Measurements from ENCODE around the gene IFT122.
"Not testable (repeated sequence)": the region's sequence is repeated elsewhere in the genome, so short reads cannot be mapped to it uniquely, and the experiment has no call there.

IFT122 gene

DNA sequence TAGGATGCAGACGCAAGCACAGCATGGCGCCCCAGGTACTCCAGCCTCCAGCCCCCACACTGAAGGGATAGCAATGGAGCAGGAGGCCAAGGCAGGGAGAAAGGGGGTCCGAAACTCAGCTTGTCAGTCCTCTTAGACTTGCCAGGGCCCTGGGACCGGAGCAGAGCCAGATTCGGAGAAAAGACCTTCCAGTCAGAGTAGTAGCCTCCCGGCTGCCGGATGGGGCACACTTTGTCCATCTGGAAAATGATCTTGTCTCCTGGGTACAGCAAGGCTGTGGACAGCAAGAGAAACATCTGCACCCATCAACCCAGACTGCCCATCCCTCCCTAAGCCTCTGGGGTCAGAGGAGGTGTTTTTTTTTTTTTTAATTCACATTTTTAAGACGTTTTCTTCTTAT, 35.9 kb upstream of the IFT122 start:
- DNase-seq (ENCODE audit: low spot score) (no peak), ATAC-seq (ENCODE audit: low read depth) (no peak)
- Histone ChIP-seq H3K27ac (ENCODE audit: poor library complexity, severe bottlenecking) (no peak overlapping the region), H3K4me3 (ENCODE audit: severe bottlenecking) (no peak overlapping the region), H3K9me3 (ENCODE audit: severe bottlenecking) (no peaks in the 10 kb centered on the region), H3K27me3 (ENCODE audit: insufficient read depth, poor library complexity, severe bottlenecking) (no peaks in the 10 kb centered on the region), H3K4me1 (ENCODE audit: insufficient read depth, poor library complexity, severe bottlenecking) (no peaks in the 10 kb centered on the region), H3K36me3 (ENCODE audit: low read depth) (no peaks in the 10 kb centered on the region)
- TF ChIP-seq, protein P1, sequence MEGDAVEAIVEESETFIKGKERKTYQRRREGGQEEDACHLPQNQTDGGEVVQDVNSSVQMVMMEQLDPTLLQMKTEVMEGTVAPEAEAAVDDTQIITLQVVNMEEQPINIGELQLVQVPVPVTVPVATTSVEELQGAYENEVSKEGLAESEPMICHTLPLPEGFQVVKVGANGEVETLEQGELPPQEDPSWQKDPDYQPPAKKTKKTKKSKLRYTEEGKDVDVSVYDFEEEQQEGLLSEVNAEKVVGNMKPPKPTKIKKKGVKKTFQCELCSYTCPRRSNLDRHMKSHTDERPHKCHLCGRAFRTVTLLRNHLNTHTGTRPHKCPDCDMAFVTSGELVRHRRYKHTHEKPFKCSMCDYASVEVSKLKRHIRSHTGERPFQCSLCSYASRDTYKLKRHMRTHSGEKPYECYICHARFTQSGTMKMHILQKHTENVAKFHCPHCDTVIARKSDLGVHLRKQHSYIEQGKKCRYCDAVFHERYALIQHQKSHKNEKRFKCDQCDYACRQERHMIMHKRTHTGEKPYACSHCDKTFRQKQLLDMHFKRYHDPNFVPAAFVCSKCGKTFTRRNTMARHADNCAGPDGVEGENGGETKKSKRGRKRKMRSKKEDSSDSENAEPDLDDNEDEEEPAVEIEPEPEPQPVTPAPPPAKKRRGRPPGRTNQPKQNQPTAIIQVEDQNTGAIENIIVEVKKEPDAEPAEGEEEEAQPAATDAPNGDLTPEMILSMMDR (IDR thresholded peaks at IDR 0.05; ENCODE audit: poor library complexity, severe bottlenecking): no peak

DNA sequence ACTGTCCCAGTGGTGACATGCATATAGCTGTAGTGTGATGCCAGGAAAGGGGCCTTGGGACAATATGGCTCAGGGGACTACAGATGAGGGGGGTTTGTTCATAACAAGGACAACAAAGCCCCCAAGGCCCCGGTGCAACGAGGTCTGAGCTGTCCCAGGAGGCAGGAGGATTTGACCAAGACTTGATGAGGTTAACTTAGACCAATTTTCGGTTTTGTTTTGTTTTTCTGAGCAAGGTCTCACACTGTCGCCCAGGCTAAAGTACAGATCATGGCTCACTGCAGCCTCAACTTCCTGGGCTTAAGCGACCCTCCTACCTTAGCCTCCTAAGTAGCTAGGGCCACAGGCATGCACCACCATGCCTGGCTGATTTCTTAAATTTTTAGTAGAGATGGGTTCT, 35.4 kb upstream of the IFT122 start:
- no peak overlapping the region for H3K27ac ChIP-seq (ENCODE audit: poor library complexity, severe bottlenecking)
- DNase-seq (ENCODE audit: low spot score) (no peak), ATAC-seq (ENCODE audit: low read depth) (no peak)
- no peak overlapping the region for H3K4me3 ChIP-seq (ENCODE audit: severe bottlenecking)
- no peaks in the 10 kb centered on the region for H3K36me3 ChIP-seq (ENCODE audit: low read depth)
- no peaks in the 10 kb centered on the region for H3K4me1 ChIP-seq (ENCODE audit: insufficient read depth, poor library complexity, severe bottlenecking)
- no peaks in the 10 kb centered on the region for H3K27me3 ChIP-seq (ENCODE audit: insufficient read depth, poor library complexity, severe bottlenecking)
- TF ChIP-seq, protein P1 (IDR thresholded peaks at IDR 0.05; ENCODE audit: poor library complexity, severe bottlenecking): no peak
- H3K9me3 ChIP-seq (ENCODE audit: severe bottlenecking): no peaks in the 10 kb centered on the region

DNA sequence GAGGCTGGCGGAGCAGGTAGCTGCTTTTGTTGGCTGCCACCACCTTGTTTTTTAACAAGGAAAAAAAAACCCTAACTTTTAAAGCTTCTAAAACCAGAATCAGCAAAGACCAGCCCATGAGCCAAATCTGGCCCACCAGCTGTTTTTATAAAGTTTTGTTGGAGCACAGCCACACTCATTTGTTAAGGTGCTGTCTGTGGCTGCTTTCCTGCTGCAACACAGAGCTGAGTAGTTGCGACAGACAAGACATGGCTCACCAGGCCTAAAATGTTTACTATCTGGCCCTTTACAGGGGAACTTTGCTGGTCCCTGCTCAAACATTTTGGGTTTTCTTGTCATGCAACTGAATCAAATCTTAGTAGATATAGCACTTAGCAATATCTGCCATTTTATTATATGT, 30.5 kb upstream of the IFT122 start:
- no peak for DNase-seq (ENCODE audit: low spot score)

DNA sequence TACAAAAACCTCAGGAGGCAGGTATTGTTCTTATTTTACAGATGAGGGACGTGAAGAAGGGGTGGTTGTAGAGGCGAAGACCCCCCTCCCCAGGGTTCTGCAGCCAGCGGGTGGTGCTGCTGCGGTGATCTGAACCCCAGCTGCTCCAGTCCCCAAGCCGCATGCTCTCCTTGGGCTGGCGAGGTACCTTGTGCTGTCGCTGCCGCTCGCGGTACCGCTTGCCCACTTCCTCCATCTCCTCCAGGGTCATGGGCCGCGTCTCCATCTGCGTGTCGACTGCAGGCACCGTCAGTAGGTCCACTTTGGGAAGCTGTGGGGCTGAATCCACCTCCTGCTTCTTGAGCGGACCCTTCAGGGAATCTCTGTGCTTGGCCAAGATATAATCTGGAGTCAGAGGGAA, 29.1 kb upstream of the IFT122 start:
- DNase-seq (ENCODE audit: low spot score): no peak
- TF ChIP-seq, protein P1 (IDR thresholded peaks at IDR 0.05; ENCODE audit: poor library complexity, severe bottlenecking): no peak
- H3K4me3 ChIP-seq (ENCODE audit: severe bottlenecking): no peak overlapping the region
- no peak overlapping the region for H3K27ac ChIP-seq (ENCODE audit: poor library complexity, severe bottlenecking)
- no peaks in the 10 kb centered on the region for H3K27me3 ChIP-seq (ENCODE audit: insufficient read depth, poor library complexity, severe bottlenecking)
- no peak for ATAC-seq (ENCODE audit: low read depth)
- no peaks in the 10 kb centered on the region for H3K4me1 ChIP-seq (ENCODE audit: insufficient read depth, poor library complexity, severe bottlenecking)
- H3K9me3 ChIP-seq (ENCODE audit: severe bottlenecking): no peaks in the 10 kb centered on the region
- H3K36me3 ChIP-seq (ENCODE audit: low read depth): no peaks in the 10 kb centered on the region

More for the DNA sequence above, 30.5 kb upstream of the IFT122 start:
- Histone ChIP-seq H3K27ac (ENCODE audit: poor library complexity, severe bottlenecking) (no peak overlapping the region), H3K27me3 (ENCODE audit: insufficient read depth, poor library complexity, severe bottlenecking) (no peaks in the 10 kb centered on the region), H3K9me3 (ENCODE audit: severe bottlenecking) (no peaks in the 10 kb centered on the region), H3K4me1 (ENCODE audit: insufficient read depth, poor library complexity, severe bottlenecking) (no peaks in the 10 kb centered on the region), H3K4me3 (ENCODE audit: severe bottlenecking) (no peak overlapping the region), H3K36me3 (ENCODE audit: low read depth) (no peaks in the 10 kb centered on the region)
- ATAC-seq (ENCODE audit: low read depth): no peak
- TF ChIP-seq, protein P1 (IDR thresholded peaks at IDR 0.05; ENCODE audit: poor library complexity, severe bottlenecking): no peak

DNA sequence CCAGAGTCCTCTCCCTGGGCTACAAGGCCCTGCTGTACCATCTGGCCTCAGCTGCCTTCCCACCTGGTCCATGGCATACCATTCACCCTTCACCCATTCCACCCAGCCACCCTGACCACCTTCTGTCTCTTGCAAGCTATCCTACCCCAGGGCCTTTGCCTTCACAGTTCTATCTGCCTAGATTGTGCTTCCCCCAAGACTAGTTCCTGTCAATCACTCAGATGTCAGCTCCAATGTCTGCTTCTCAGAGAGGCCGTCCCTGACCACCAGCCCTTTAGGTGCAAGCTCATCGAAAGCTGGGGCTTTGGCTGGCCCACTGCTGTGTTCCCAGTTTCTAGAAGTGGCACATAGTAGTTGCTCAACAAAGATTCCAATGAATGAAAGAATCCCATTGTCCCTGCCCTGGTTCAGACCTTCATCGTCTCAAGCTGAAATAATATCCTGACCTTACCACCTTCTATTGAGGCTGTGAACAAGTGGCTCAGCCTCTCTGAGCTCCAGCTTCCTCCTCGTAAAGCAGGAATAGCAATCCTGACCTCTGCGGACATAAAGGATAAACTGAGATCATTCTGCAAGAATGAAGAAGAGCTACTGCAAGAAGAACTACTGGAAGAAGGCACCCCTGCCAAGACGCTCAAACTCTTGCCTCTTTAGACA, 27.4 kb upstream of the IFT122 start:
- no peak for ATAC-seq (ENCODE audit: low read depth)
- TF ChIP-seq, protein P1 (IDR thresholded peaks at IDR 0.05; ENCODE audit: poor library complexity, severe bottlenecking): no peak
- H3K27me3 ChIP-seq (ENCODE audit: insufficient read depth, poor library complexity, severe bottlenecking): no peaks in the 10 kb centered on the region
- H3K4me3 ChIP-seq (ENCODE audit: severe bottlenecking): no peak overlapping the region
- H3K4me1 ChIP-seq (ENCODE audit: insufficient read depth, poor library complexity, severe bottlenecking): no peaks in the 10 kb centered on the region
- H3K36me3 ChIP-seq (ENCODE audit: low read depth): no peaks in the 10 kb centered on the region
- H3K9me3 ChIP-seq (ENCODE audit: severe bottlenecking): no peaks in the 10 kb centered on the region
- DNase-seq (ENCODE audit: low spot score): no peak
- H3K27ac ChIP-seq (ENCODE audit: poor library complexity, severe bottlenecking): no peak overlapping the region

DNA sequence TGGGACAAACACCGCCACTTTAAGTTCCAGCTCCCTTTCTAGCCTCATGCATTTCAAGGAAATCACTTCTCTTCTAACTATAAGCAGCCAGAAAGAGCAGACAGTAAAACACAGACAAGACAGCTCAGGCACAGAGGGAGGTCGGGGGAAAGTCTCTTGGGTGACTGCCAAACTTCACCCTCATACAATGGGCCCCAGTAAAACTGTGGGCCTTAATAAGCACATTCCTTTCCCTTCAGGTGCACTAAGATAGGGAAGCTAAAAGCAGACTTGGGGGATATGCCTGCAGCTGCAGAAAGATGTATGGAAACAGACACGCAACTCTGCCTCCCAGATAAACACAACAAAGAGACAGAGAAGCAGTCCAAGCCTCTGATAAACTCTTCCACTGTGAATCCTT, 26.8 kb upstream of the IFT122 start:
- ATAC-seq (ENCODE audit: low read depth); DNase-seq (ENCODE audit: low spot score); H3K9me3 ChIP-seq (ENCODE audit: severe bottlenecking); H3K27me3 ChIP-seq (ENCODE audit: insufficient read depth, poor library complexity, severe bottlenecking); H3K36me3 ChIP-seq (ENCODE audit: low read depth); H3K4me1 ChIP-seq (ENCODE audit: insufficient read depth, poor library complexity, severe bottlenecking); H3K4me3 ChIP-seq (ENCODE audit: severe bottlenecking); H3K27ac ChIP-seq (ENCODE audit: poor library complexity, severe bottlenecking): not testable (repeated sequence)

Measured in RWPE2 (cell line).